ENCODE results near the gene BRICD5.
"Not testable (repeated sequence)": the region's sequence is repeated elsewhere in the genome, so short reads cannot be mapped to it uniquely, and the experiment has no call there.

The BRICD5 gene

DNA sequence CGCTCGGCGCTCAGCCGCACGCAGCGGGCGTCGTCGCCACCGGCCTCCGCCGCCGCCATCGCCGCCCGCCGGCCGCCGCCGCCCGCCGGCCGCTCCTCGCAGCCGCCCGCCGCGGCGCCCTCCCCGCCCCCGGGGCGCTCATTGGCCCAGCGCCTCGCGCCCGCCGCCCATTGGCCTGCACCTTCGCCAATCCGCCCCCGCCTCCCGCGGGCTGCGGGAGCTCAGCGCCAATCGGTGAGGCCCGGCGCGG lies 4.0 kb upstream of the BRICD5 start, which contains the start of gene PGP:
TSS of gene PGP (minus strand) at position 122 of the 250 bp plus-strand sequence. CDS start at position 59, 63 bp downstream.
- DNase-seq = no peak

DNA sequence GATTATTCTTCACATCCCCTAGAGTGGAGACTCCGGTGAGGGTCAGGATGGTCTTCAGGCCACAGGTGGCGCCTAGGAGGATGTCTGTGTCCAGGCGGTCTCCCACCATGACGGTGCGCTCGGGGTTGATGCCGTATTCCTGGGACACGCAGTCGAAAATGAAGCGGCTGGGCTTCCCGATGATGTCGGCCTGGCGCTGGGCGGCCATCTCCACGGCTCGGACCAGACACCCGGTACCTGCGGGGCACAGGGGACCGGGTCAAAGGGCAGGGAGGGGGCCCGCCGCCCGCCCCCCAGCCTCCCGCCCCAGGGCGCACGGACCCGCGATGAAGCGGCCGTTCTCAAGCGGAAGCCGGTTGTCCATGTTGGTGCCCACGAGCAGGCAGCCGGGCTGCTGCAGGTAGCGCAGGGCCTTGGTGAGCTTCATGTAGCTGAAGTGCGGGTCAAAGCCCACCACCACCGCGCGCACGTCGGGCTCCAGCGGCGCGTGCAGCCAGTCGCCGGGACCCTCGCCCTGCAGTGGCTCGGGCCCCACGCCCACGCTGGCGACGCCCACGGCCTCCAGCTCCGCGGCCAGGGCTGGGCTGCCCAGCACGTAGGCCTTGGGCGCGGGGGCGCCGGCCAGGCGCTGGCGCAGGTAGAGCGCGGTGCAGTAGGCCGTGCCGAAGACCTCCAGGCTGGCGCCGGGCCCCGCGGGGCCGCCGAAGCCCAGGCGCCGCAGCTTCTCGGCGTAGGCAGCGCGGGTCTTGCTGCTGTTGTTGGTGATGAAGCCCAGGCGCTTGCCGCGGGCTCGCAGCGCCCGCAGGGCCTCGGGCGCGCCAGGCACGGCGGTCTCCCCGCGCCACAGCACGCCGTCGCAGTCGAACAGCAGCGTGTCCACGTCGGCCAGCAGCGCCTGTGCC lies 3.4 kb upstream of the BRICD5 start:
- DNase-seq = no peak

DNA sequence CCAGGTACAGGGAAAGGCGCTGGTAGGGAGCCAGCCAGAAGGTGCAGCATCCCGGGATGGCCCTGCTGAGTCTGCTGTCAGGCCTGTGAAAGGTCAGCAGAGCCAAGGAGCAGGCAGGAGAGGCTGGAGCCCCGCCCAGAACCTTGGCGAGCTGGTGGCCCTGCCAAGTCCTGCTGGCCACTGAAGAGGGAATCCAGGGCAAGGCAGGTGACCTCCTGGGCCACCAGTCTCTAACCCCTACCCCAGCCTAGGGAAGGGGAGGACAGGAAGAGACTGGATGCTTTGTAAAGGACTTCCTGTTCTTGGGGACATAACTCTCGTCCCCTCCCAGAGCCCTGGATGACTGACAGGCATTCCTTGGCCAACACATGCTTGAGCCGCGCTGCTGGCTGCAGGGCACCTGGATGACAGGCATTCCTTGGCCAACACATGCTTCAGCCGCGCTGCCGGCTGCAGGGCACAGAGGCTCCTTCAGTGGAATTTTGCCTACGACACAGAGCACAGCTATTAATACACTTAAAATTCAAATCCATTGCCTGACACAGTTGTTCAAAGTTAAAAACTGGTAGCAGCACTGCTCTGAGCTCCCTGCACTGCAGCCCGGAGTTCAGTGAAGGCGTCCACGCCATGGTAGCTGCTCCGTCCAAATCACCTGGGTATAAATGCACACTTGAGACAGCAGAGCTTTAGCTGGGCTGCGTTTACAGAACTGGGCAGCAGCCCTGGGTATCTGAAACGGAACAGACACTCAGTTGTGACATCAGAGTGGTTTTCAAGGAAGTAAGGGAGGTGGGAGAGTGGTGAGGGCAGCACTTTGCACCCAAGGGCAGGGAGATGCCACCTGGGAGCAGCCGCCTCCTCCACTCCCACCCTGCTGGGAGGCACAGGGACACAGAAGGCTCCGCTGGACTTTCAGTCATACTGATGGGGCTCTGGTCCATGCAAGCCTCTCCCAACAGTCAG lies 2.0 kb upstream of the BRICD5 start:
- DNase-seq = no peak

DNA sequence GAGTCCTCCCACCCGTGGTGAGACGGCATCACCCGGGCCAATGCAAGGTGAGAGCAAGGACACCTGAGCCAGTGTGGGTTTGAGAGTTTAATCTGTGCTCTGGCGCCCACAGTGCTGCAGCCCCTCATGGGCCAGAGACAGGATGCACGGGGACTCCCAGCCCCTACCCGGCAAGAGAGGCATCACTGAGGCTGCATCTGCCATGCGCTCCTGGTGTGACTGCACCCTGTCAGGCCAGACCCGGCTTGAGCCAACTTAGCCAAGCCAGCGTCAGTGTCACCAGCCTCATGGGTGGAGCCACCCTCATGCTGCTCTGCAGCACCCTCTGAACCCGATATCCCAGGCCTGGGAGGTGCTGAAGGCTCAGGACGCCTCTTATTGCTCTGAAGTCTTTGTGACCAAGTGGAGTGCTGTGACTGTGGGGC lies 1.3 kb upstream of the BRICD5 start:
- DNase-seq = no peak

DNA sequence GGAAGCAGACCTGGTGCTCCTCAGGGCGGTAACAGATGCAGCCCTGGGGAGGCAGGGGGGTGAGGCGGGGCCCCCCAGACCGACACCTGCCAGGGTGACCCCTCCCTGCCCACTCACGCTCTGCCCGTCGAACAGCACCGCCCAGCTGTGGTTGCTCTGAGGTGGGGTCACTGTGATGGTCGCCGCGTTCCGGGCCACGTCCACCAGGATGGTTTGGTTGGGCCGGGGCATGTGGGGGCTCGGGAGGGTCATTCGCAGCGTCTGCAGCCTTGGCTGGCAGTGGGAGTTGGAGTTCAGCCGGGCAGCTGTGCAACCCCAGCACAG lies 692 bp downstream of the BRICD5 start:
- no peak for DNase-seq

DNA sequence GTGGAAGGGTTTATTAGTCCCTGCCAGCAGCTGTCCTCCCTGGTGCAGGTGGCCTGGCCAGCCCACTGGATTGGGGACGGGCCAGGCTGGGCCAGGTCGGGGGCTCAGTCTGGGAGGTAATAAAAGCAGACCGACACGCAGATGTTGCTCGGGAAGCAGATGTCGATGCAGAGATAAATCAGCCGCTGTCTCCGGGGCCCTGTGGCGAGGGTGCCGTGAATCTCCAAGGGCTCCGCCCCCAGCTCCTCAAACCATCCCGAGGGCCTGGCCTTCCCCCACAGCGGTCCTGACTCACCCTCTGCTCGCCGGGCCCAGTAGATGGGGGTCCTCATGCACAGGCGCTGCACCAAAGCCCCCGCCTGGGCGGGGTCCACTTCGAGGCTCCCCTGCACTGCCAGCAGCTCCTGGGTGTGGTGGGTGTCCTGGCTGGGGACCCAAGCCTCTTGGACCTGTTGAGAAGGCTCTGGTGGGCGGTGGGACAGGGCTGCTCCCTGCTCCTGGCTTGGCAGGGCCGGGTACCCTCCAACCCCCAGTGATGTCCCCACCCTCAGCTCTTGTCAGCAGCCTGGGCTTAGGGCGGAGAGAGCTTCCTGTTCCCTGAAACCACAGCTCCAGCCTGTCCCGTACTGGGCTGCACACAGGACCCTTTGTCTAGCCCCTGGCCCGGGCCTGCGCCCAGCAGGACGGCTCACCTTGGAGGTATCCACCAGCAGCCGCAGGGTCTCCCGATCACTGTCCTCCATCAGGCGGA lies 1.2 kb downstream of the BRICD5 start:
- no peak for DNase-seq

DNA sequence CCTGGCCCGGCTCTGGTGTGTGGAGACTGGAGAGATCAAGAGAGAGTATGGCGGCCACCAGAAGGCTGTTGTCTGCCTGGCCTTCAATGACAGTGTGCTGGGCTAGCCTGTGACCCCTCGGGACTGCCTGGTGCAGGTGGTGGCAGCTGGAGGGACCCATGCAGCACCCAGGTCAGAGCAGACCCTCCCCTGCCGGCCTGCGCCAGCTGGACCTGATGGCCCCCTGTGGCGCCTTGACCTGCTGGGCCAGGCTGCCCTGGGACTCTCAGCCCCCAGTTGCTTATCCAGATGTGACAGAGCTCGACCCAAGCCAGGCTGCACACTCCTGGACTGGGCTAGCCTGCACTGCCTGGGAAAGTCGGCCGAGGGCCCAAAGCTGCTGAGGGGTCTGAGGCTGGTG lies 1.9 kb downstream of the BRICD5 start:
- DNase-seq = no peak

DNA sequence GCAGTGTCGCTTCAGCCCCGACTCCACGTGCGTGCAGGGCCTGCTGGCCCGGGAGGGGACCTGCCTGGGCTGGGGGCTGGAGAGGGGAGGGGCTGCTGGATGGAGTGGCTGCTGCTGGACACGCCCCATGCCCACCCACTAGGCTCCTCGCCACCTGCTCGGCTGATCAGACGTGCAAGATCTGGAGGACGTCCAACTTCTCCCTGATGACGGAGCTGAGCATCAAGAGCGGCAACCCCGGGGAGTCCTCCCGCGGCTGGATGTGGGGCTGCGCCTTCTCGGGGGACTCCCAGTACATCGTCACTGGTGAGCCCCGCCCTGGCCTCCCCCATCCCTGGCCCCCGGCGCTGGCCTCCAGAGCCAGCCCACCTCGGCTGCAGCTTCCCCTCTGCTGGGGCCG lies 2.4 kb downstream of the BRICD5 start:
- DNase-seq = no peak

DNA sequence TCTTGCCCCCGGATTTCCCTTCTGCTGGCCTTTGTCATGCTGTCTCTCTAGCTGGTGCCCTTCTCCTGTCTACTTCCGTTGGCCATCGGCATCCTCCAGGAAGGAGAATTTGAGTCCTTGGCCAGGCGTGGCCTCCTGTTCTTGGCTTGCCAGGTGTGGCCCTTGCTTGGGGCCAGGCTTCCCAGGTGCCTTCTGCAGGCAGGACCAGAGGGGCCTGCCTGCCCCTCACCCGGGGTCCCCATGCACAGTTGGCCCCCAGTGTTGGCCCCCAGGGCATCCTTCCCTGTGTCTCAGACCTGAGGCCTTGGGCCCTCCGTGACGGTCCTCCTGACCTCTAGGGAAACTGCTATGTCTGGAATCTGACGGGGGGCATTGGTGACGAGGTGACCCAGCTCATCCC lies 2.8 kb downstream of the BRICD5 start:
- no peak for DNase-seq

DNA sequence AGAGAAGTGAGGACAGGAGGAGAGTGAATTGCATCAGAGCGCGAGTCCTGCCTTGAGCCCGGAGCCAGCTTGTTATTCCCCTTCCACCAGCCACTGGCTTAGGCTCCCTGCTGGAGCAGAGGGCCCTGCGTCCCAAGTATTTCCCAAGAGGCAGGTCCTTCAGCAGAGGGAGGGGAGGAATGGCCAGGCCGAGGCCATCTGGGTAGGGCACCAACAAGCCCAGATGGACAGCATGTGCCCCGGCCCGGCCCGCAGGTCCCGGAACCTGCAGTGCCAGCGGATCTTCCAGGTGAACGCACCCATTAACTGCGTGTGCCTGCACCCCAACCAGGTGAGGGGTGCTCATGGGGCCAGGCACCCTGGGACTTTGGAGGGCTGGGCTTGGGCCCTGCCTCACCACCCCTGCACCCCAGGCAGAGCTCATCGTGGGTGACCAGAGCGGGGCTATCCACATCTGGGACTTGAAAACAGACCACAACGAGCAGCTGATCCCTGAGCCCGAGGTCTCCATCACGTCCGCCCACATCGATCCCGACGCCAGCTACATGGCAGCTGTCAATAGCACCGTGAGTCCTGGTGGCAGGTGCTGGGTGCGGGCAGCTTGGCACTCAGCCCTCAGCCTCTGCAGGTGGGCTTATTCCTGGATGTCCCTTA lies 3.8 kb downstream of the BRICD5 start:
- DNase-seq = no peak

DNA sequence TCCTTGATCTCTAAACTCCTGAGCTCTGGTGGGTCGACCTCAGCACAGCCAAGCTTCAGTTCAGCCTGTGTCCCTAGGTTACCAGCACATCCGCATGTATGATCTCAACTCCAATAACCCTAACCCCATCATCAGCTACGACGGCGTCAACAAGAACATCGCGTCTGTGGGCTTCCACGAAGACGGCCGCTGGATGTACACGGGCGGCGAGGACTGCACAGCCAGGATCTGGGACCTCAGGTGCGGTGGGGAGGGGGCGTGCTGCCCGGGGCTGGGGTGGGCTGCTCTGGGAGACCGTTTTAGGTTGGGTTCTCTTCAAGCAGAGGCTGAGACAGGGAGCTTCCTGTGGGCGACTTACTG lies 4.3 kb downstream of the BRICD5 start:
- no peak for DNase-seq

DNA sequence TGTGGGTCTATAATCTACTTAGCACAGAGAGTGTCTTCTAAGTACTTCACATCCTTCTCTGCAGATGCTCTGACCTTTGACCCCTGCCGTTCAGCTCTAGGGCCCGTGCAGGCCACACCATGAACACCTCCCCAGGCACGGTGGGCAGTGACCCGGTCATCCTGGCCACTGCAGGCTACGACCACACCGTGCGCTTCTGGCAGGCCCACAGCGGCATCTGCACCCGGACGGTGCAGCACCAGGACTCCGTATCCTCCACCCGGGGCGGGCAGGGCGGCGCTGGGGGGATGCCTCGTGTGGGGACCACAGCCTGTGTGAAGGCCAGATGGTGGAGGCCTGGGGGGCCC lies 4.7 kb downstream of the BRICD5 start:
- no peak for DNase-seq

DNA sequence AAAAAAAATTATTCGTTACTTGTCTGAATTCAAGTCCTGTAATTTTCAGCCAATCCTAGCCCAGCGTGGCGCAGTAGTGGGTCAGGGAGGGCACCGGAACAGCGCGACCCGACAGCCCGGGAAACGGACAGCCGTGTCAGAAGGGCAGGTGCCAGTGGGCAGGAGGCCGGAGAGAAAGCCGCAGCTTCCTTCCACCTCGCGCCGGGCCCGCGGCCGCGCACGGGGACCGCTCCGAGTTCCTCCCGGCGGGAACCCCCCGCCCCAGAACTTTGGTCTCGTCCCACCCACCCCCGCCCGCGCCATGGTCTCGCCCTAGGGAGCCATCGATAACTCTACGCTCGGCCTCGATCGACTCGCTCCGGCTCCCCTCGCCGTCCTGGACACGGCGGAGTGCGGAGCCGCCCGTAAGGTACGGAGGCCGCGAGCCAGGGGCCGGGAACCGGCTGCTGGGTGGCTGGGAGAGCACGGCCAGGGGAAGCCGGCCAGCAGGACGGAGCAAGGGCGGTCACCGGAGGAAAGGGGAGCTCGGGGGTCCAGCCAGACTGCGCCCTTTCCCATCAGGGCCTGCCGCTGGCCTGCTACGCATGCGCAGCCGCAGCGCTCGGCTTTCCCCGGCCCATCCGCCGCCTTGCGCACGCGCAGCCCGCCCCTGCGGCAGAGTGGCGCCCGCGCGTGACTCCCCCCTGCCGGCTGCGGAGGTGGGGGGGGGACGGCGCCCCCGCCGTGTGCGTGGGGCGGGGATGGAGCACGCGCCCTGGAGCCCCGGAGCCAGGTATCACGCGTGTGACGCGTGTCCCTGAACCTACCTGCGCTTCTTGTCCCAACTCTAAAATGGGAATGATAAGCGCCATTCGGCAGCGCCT lies 5.3 kb downstream of the BRICD5 start, which contains the start of gene MLST8:
TSS of gene MLST8 (plus strand) at position 351 of the 863 bp plus-strand sequence. CDS start 632 bp downstream, outside the sequence.
- peak; percentile 89 for DNase-seq

DNA sequence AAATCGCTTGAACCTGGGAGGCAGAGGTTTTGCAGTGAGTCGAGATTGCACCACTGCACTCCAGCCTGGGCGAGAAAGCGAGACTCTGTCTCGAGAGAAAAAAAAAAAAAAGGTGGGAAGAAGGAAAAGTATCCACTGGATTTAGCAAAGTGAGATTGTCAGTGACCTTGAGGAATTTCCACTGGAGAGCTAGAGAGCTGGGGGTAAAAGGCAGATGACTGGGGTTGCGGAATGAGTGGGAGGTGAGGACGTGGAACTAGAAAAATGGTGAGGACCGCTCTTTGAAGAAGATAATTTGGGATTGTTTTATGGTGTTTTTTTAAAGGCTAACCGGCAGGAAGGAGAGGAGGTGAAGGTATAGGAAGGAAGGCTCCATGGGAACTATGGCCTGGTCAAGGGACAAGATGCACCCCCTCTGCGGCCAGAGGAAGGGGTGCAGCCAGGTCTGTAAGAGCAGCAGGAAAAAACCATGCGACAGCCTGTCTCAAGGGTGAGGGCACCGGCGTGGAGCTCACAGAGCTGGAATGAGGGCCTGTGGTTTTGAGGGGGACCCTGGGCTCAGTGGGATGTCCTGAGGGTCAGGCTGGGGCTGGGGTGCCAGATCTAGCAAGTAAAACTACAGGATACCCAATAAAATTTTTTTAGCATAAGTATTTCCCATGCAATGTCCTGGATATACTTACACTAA lies 6.1 kb downstream of the BRICD5 start:
- DNase-seq = no peak

DNA sequence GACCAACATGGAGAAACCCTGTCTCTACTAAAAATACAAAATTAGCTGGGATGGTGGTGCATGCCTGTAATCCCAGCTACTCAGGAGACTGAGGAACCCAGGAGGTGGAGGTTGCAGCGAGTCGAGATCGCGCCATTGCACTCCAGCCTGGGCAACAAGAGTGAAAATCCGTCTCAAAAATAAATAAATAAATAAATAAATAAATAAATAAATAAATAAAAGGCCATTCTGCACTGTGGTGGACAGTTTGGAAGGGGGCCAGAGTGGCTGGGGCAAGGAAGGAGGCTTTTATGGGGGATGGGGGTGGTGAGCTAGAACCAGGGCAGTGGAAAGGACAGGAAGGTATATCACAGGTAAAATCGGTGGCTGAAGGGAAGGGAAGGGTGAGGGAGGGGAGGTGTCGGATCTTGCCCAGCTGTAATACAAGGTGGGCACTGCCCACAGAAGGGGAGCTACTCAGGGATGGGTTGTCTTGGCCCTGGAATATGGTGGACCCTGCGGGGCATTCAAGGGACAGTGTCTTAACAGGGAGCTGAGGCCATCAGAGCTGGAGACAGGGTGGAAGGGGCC lies 7.5 kb downstream of the BRICD5 start:
- not testable (repeated sequence) for DNase-seq

DNA sequence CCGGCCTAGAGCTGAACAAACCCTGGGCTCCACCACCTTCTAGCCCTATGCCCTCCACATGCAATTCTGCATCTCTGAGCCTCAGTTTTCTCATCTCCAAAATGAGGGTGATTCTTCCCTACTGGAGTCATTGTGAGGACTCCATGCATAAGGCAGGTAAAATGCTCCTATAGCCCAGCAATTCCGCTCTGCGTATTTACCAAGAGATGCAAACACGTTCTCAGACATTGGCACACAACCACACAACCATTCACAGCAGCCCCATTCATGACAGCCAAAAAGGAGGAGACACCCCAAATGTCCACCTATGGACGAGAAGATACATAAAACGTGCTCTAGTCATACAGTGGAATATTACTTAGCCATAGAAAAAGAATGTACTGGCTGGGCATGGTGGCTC lies 10.3 kb downstream of the BRICD5 start:
- DNase-seq = no peak

DNA sequence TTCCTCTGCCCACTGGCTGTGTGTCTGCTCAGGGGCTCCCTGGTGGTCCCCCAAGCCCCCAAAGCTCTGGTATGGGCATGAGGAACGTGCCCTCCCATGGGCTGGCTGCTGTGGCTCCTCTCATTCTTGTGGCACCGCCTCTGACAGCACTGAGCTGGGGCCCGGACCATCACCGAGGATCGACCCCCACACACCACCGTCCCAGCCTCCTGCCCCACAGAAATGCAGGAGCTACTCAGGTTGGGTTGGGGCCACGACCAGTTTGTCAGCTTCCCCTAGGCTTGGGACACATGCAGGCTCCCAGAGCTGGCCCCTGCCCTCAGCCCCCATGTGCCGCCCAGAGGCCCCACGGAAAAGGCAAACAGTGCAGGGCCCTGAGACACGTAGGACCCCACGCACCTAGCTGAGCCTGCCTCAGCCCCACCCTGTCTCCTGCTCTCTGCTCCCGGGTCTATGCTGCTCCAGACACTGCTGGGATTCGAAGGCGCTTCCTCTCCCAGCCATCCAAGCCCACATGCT lies 11.0 kb downstream of the BRICD5 start:
- DNase-seq = no peak

DNA sequence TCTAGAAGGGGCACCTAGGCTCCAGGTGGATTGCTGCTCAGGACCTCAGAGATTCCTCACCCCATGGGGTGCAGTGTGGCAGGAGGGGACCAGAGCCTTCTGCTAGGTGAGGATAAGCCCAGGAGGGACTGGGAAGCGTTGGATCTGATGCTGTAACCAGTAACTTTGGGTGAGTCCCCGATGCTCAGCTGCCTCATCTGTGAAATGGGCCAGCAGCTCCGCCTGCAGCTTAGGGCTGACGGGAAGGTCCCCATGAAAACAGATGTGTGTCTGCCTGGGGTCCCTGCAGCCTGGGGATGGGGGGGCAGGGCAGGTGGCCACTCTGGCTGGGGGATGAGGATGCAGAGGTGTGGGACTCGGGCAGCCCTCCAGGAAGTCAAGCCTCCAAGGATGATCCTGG lies 11.6 kb downstream of the BRICD5 start:
- no peak for DNase-seq

DNA sequence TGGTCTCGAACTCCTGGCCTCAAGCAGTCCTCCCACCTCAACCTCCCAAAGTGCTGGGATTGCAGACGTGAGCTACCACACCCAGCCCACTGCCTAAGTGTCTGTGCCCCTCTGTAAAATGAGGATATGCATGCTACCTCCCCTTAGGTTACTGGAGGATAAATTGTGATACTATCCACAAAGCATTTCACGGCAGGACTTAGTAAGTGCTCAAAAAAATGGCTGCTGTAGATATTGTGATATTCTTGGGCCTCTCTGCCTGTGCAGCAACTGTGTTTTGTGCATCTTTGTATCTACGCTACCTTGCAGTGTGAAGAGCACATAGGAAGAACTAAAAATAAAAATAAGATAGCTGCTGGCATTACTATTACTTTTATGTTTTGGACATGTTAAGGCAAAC lies 12.4 kb downstream of the BRICD5 start:
- no peak for DNase-seq

DNA sequence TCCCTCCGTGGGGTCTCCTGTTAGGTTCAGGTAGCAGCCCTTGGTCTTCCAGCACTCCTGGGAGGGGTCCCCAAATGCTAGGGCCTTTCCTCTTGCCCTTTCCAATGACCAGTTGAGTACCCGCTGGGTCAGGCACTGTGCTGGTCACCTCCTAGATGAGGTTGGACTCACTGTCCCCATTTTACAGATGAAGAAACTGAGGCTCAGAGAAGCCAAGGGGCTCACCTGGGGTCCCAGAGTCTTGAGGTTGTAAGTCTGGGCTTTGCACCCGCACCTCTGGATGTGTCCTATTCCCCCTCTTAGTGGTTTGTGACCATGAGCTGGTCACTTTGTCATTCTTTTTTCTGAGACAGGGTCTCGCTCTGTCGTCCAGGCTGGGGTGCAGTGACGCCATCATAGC lies 12.9 kb downstream of the BRICD5 start:
- DNase-seq = no peak
